ENCODE data around the gene MUC5AC. TPM values are rescaled to one million over a fixed set of nuclear protein-coding genes. Genes with fewer than 3 reads are reported as not detected.

Gene MUC5AC
- total RNA-seq, 1 experiment from 2014 or later: under 0.01 TPM

GRCh38 chr11:1209371-1210057 is 51.8 kb downstream of the MUC5AC start:
- no TSS peak for BruUV-seq (replicated peaks)
- ATAC-seq (no peak), DNase-seq (ENCODE audit: low read depth, low spot score) (no peak)
- Histone ChIP-seq H3K27ac (ENCODE audit: low read depth, low read length) (no peak overlapping the region), H3K4me3 (replicated peaks in 1 of 2; ENCODE audit: low read depth in 1 of 2, low read length in 2 of 2) (no peak overlapping the region), H3K27me3 (ENCODE audit: insufficient read depth, low read length) (0 out of 2 replicates have a peak, but pooled peaks cover under 1% of the 10 kb centered on the region), H3K4me1 (ENCODE audit: control insufficient read depth in 1 of 2, insufficient read depth in 2 of 2, low read length in 2 of 2) (no peaks in the 10 kb centered on the region), H3K9me3 (ENCODE audit: control insufficient read depth in 1 of 2, insufficient read depth in 1 of 2, low read depth in 1 of 2, low read length in 2 of 2) (no peaks in the 10 kb centered on the region; a peak in 1 of 4 replicates), H4K20me1 (ENCODE audit: insufficient read depth) (no peaks in the 10 kb centered on the region), H3K36me3 (ENCODE audit: control insufficient read depth in 1 of 2, insufficient read depth in 2 of 2, low read length in 2 of 2) (no peaks in the 10 kb centered on the region), H2AFZ (ENCODE audit: low read depth, low read length, poor library complexity, severe bottlenecking) (no peak overlapping the region), H3K79me2 (ENCODE audit: insufficient read depth, low read length) (no peaks in the 10 kb centered on the region), H3K9ac (ENCODE audit: low read length) (no peak overlapping the region), H3K9me2 (ENCODE audit: insufficient read depth) (no peaks in the 10 kb centered on the region), H3K4me2 (ENCODE audit: low read length) (no peak overlapping the region)
- POLR2A ChIA-PET: no interaction called here
- intact Hi-C loops (cut with micrococcal nuclease): no loop called here
- CTCF ChIA-PET: no interaction called here
- RAD21 ChIA-PET (ENCODE audit: low non-redundant PET in 1 of 2, low total read pairs in 2 of 2, uncharacterized antibody in 2 of 2, unreplicated experiment in 2 of 2): no interaction called here
- TF ChIP-seq CTCF (IDR thresholded peaks at IDR 0.05 in 2 of 3, conservative IDR thresholded peaks at IDR 0.05 in 1 of 3; ENCODE audit: borderline replicate concordance in 1 of 3, insufficient read depth in 1 of 3, low read depth in 2 of 3, low read length in 2 of 3) (no peak), TCF7L2 (IDR thresholded peaks at IDR 0.05; ENCODE audit: borderline replicate concordance, extremely low read depth, insufficient read depth, insufficient read length) (no peak), ZFX (IDR thresholded peaks at IDR 0.05) (no peak), EGR1 (IDR thresholded peaks at IDR 0.05; ENCODE audit: low read depth) (no peak), JUND (IDR thresholded peaks at IDR 0.05) (no peak), FOSL1 (IDR thresholded peaks at IDR 0.05; ENCODE audit: low read depth) (no peak), ATF3 (IDR thresholded peaks at IDR 0.05) (no peak), POLR2A (IDR thresholded peaks at IDR 0.05; ENCODE audit: borderline replicate concordance, extremely low read depth, insufficient read depth, insufficient read length) (no peak), EZH2 (IDR thresholded peaks at IDR 0.05) (no peak), ELF1 (IDR thresholded peaks at IDR 0.05; ENCODE audit: borderline replicate concordance, low read depth) (no peak), MAX (IDR thresholded peaks at IDR 0.05) (no peak), CEBPB (IDR thresholded peaks at IDR 0.05; ENCODE audit: low read depth) (no peak), SIN3A (IDR thresholded peaks at IDR 0.05; ENCODE audit: low read depth) (no peak)
